Measurements from ENCODE around the gene SCP2.
"Not testable (repeated sequence)": the region's sequence is repeated elsewhere in the genome, so short reads cannot be mapped to it uniquely, and the experiment has no call there.

The SCP2 gene

GRCh38 chr1:52970149-52970548, 43.1 kb downstream of the SCP2 start:
- no peak for TF ChIP-seq CTBP1 (IDR thresholded peaks at IDR 0.05; ENCODE audit: borderline replicate concordance)
- no peak for TF ChIP-seq NFRKB (IDR thresholded peaks at IDR 0.05)
- TF ChIP-seq TARDBP (IDR thresholded peaks at IDR 0.05) = no peak
- no peak for TF ChIP-seq FOXM1 (IDR thresholded peaks at IDR 0.05; ENCODE audit: borderline replicate concordance)
- TF ChIP-seq, protein P1, sequence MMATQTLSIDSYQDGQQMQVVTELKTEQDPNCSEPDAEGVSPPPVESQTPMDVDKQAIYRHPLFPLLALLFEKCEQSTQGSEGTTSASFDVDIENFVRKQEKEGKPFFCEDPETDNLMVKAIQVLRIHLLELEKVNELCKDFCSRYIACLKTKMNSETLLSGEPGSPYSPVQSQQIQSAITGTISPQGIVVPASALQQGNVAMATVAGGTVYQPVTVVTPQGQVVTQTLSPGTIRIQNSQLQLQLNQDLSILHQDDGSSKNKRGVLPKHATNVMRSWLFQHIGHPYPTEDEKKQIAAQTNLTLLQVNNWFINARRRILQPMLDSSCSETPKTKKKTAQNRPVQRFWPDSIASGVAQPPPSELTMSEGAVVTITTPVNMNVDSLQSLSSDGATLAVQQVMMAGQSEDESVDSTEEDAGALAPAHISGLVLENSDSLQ (IDR thresholded peaks at IDR 0.05) = no peak
- TF ChIP-seq ELF4 (IDR thresholded peaks at IDR 0.05) = no peak
- no peak for TF ChIP-seq BHLHE40 (IDR thresholded peaks at IDR 0.05; ENCODE audit: borderline replicate concordance)
- TF ChIP-seq SUZ12 (IDR thresholded peaks at IDR 0.05) = no peak
- TF ChIP-seq FOXK2 (IDR thresholded peaks at IDR 0.05) = no peak
- TF ChIP-seq ZNF384 (IDR thresholded peaks at IDR 0.05) = no peak
- TF ChIP-seq L3MBTL2 (conservative IDR thresholded peaks at IDR 0.05) = no peak
- no peak for TF ChIP-seq SP1 (IDR thresholded peaks at IDR 0.05)
- TF ChIP-seq LEF1 (IDR thresholded peaks at IDR 0.05; ENCODE audit: borderline replicate concordance) = no peak
- no peak for TF ChIP-seq HDGF (IDR thresholded peaks at IDR 0.05; ENCODE audit: borderline replicate concordance)
- TF ChIP-seq ARNT (IDR thresholded peaks at IDR 0.05) = no peak
- no peak for TF ChIP-seq FOXA1 (IDR thresholded peaks at IDR 0.05)
- peak; percentile 14 for DNase-seq (ENCODE audit: extremely low spot score)
- ChIA-PET CTCF (no interaction called here), POLR2A (no interaction called here)

- ChIA-PET POLR2A (no interaction called here), CTCF (no interaction called here)
- TF ChIP-seq, protein P1 (IDR thresholded peaks at IDR 0.05) = no peak
- TF ChIP-seq ARNT (IDR thresholded peaks at IDR 0.05) (no peak), BHLHE40 (IDR thresholded peaks at IDR 0.05; ENCODE audit: borderline replicate concordance) (no peak), SP1 (IDR thresholded peaks at IDR 0.05) (no peak), FOXM1 (IDR thresholded peaks at IDR 0.05; ENCODE audit: borderline replicate concordance) (no peak), L3MBTL2 (conservative IDR thresholded peaks at IDR 0.05) (no peak), ELF4 (IDR thresholded peaks at IDR 0.05) (no peak), FOXA1 (IDR thresholded peaks at IDR 0.05) (no peak), HDGF (IDR thresholded peaks at IDR 0.05; ENCODE audit: borderline replicate concordance) (no peak), ZNF384 (IDR thresholded peaks at IDR 0.05) (no peak), SUZ12 (IDR thresholded peaks at IDR 0.05) (no peak), NFRKB (IDR thresholded peaks at IDR 0.05) (no peak), TARDBP (IDR thresholded peaks at IDR 0.05) (no peak), FOXK2 (IDR thresholded peaks at IDR 0.05) (no peak), LEF1 (IDR thresholded peaks at IDR 0.05; ENCODE audit: borderline replicate concordance) (no peak), CTBP1 (IDR thresholded peaks at IDR 0.05; ENCODE audit: borderline replicate concordance) (no peak)
- DNase-seq (ENCODE audit: extremely low spot score) = no peak
Observed at GRCh38 chr1:52973841-52974240, 46.8 kb downstream of the SCP2 start.

GRCh38 chr1:52976183-52977035, 49.3 kb downstream of the SCP2 start:
- POLR2A ChIA-PET = interaction anchor here (0.6 kb wide), 1 partner anchor 220 kb away, joined by 3 read pairs; no protein-coding TSS in a partner anchor

GRCh38 chr1:52978045-52978444, 51.0 kb downstream of the SCP2 start:
- CTCF ChIA-PET = interaction anchor here (0.6 kb wide), 1 partner anchor 344 kb away, joined by 3 read pairs; no protein-coding TSS in a partner anchor
- TF ChIP-seq, protein P1 (IDR thresholded peaks at IDR 0.05) = no peak
- TF ChIP-seq CTBP1 (IDR thresholded peaks at IDR 0.05; ENCODE audit: borderline replicate concordance) = no peak
- no peak for TF ChIP-seq LEF1 (IDR thresholded peaks at IDR 0.05; ENCODE audit: borderline replicate concordance)
- no peak for TF ChIP-seq ZNF384 (IDR thresholded peaks at IDR 0.05)
- no peak for TF ChIP-seq FOXK2 (IDR thresholded peaks at IDR 0.05)
- TF ChIP-seq TARDBP (IDR thresholded peaks at IDR 0.05) = no peak
- TF ChIP-seq FOXM1 (IDR thresholded peaks at IDR 0.05; ENCODE audit: borderline replicate concordance) = no peak
- TF ChIP-seq ARNT (IDR thresholded peaks at IDR 0.05) = no peak
- no peak for DNase-seq (ENCODE audit: extremely low spot score)
- POLR2A ChIA-PET = no interaction called here

More at GRCh38 chr1:52976183-52977035, 49.3 kb downstream of the SCP2 start:
- no peak for TF ChIP-seq LEF1 (IDR thresholded peaks at IDR 0.05; ENCODE audit: borderline replicate concordance)
- TF ChIP-seq CTBP1 (IDR thresholded peaks at IDR 0.05; ENCODE audit: borderline replicate concordance) = no peak
- no peak for TF ChIP-seq NFRKB (IDR thresholded peaks at IDR 0.05)
- CTCF ChIA-PET = interaction anchor here (0.7 kb wide), 1 partner anchor 416 kb away, joined by 3 read pairs; no protein-coding TSS in a partner anchor
- DNase-seq (ENCODE audit: extremely low spot score) = no peak

- DNase-seq (ENCODE audit: extremely low spot score); CTCF ChIA-PET; POLR2A ChIA-PET: not testable (repeated sequence)
Observed at GRCh38 chr1:52992733-52993132, 65.7 kb downstream of the SCP2 start.

DNA sequence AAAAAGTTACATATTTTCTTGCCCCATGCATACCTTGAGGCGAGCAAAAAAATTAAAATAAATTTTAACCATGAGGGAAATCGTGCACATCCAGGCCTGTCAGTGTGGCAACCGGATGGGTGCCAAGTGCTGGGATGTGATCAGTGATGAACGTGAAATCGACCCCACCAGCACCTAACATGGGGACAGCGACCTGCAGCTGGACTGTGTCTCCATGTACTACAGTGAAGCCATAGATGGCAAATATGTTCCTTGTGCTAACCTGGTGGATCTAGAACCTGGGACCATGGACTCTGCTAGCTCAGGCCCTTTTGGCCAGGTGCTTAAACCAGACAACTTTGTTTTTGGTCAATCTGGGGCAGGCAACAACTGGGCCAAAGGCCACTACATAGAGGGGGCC, 67.6 kb downstream of the SCP2 start:
- no peak for DNase-seq (ENCODE audit: extremely low spot score)
- ChIA-PET CTCF (no interaction called here), POLR2A (no interaction called here)
- TF ChIP-seq L3MBTL2 (conservative IDR thresholded peaks at IDR 0.05) = no peak
- no peak for TF ChIP-seq TARDBP (IDR thresholded peaks at IDR 0.05)
- TF ChIP-seq ARNT (IDR thresholded peaks at IDR 0.05) = no peak

Data from HEK293T (cell line).